ENCODE data around the gene C22orf15. TPM values are rescaled to one million over a fixed set of nuclear protein-coding genes. Genes with fewer than 3 reads are reported as not detected.

Gene C22orf15
- total RNA-seq, 1 donor from 2014 or later, result 0.32 TPM

- intact Hi-C loops (cut with micrococcal nuclease), result loop anchor here (1.0 kb wide), 1 partner anchor 13 kb away; the partner anchor contains the start of gene SMARCB1
Observed at GRCh38 chr22:23772649-23773473, 10.1 kb downstream of the C22orf15 start, which contains the start of gene MMP11. Gene MMP11, plus strand, starts transcription at chr22:23772849. Its CDS starts 22 bp downstream, at chr22:23772871.

GRCh38 chr22:23773483-23774113 lies 10.8 kb downstream of the C22orf15 start:
- intact Hi-C loops (cut with micrococcal nuclease), result no loop called here

GRCh38 chr22:23774114-23774921 lies 11.5 kb downstream of the C22orf15 start:
- intact Hi-C loops (cut with micrococcal nuclease), result no loop called here

DNA sequence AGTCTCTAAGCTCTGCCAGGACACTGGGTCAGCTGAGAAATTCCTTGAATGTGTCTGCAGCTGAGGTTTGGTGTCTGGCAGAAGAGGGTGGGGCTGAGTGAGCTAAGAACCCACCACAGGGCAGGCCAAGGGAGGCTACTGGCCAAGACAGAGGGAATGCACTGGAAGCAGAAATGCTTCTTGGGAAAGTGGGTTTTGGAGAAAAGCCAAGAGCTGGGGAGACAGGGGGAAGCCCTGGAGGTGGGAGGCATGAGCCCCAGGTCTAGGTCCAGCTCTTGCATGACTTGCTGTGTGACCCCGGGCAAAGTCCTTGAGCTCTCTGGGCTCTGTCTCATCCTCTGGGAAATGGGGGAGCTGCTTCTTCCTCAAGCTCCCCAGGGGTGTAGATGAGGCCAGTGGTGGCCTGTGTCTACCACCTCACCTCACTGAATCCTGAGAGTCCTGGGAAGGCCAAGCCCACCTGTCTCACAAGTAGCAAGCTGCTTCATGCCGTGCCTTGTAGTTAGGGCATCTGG lies 12.2 kb downstream of the C22orf15 start:
- intact Hi-C loops (cut with micrococcal nuclease), result no loop called here

DNA sequence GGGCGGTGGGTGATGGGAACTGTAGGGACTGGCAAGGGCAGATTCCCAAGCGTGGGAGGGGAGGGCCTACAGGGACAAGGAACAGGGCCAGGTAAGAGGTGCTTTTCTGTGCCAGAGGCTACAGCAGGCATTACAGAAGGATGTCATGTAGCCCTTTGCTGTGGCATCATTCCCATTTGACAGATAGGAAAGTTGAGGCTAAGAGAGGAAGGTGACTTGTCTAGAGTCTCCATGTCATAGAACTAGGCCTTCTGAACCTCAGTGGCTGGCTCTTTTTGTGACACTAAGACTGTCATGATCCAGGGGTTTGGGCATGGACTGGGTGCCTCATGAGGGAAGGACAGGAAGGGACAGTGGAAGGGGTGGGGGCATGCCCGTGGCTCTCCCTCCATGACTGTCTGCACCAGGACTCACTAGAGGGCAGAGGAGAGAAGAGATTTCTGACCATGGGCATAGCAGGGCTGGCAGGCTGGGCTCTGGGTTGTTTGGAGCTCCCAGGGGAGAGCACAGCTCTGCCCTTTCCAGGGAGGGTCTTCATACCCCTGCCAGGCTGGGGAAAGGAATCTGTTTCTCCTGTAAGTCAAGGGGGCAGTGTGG lies 13.1 kb downstream of the C22orf15 start:
- intact Hi-C loops (cut with micrococcal nuclease), result no loop called here

DNA sequence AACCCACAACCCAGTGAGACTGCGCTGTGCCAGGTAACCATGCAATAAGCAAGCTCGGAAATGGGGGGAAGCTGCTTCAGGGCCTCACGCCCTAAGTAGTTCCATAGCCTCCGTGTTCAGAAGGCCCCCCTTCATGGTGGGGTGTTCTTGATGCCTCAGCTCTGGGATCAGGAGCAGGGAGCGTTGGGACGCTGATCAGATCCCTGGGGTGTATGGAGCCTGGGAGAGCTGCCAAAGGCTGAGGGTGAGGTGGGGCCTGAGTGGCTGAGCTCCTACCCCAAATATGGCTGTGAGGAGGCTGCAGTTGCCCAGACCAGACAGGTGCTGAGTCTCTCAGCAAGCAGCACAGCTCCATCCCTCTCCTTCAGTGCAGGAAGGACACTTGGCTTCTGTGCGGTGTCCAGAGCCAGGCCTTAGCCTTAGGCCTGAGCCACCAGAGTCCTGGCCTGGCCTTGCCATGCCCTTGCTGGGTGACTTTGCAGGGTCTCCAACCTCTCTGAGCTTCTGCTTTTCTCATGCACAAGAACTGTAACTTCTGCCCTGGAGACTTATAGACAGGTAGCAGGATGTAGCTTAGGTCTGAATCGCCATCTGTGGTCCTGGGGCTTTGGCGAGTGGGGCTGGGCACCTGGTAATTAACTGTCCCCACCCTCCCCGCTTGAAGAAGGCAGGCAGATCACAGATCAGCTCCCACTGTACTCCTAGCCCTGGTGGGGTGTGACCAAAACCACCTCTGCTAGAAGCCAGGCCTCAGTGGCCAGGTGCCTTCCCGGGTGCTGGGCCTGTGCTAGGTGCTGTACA lies 15.2 kb downstream of the C22orf15 start:
- intact Hi-C loops (cut with micrococcal nuclease), result no loop called here

- intact Hi-C loops (cut with micrococcal nuclease), result no loop called here
Observed at GRCh38 chr22:23778577-23778900, 15.7 kb downstream of the C22orf15 start.

DNA sequence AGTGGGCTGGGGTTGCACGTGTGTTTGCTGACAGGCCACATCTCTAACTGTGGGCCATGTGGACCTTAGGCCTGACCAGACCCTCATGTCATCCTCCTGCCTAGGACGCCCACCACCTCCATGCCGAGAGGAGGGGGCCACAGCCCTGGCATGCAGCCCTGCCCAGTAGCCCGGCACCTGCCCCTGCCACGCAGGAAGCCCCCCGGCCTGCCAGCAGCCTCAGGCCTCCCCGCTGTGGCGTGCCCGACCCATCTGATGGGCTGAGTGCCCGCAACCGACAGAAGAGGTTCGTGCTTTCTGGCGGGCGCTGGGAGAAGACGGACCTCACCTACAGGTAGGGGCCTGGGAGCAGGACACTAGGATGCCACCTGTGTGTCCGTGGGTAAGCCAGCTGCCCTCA lies 16.3 kb downstream of the C22orf15 start:
- intact Hi-C loops (cut with micrococcal nuclease), result no loop called here

DNA sequence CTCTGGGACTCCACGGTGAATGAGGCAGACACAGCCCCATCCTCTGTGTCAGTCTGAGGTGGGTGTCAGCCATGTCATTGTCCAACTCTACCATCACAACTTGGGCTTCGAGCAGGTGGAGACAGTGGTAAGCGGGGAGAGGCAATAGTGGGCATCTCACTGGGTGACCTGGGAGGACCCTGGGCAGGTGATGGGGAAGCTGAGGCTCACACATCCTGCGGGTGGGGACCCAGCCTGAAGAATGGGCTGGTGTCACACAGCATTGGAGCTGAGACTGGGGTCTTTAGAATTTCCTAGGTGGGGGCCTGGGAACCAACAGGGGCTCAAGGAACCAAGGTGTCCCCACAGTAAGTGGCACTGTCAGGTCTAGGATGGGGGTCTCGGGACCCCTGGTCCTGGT lies 16.9 kb downstream of the C22orf15 start:
- intact Hi-C loops (cut with micrococcal nuclease), result no loop called here

DNA sequence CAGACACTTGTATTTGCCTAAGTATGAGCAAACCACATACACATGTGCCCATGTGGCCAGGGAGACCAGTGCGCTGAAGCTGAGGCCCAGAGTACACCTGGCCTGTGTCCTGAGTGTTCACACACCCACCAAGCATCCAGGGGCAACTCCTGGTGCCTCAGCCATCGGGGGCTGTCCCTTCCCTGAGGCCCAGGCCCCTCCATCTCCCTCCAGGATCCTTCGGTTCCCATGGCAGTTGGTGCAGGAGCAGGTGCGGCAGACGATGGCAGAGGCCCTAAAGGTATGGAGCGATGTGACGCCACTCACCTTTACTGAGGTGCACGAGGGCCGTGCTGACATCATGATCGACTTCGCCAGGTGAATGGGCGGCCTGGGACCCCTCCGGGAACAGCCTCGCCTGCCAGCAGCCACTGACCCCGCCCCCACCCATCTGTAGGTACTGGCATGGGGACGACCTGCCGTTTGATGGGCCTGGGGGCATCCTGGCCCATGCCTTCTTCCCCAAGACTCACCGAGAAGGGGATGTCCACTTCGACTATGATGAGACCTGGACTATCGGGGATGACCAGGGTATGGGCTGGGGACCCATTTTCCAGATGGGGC lies 17.5 kb downstream of the C22orf15 start:
- intact Hi-C loops (cut with micrococcal nuclease), result no loop called here

DNA sequence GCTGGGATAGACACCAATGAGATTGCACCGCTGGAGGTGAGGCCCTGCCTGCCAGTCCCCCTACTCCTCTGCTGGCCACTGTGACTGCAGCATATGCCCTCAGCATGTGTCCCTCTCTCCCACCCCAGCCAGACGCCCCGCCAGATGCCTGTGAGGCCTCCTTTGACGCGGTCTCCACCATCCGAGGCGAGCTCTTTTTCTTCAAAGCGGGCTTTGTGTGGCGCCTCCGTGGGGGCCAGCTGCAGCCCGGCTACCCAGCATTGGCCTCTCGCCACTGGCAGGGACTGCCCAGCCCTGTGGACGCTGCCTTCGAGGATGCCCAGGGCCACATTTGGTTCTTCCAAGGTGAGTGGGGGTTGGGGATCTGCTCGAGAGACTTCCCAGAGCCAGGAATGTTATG lies 18.3 kb downstream of the C22orf15 start:
- intact Hi-C loops (cut with micrococcal nuclease), result no loop called here

DNA sequence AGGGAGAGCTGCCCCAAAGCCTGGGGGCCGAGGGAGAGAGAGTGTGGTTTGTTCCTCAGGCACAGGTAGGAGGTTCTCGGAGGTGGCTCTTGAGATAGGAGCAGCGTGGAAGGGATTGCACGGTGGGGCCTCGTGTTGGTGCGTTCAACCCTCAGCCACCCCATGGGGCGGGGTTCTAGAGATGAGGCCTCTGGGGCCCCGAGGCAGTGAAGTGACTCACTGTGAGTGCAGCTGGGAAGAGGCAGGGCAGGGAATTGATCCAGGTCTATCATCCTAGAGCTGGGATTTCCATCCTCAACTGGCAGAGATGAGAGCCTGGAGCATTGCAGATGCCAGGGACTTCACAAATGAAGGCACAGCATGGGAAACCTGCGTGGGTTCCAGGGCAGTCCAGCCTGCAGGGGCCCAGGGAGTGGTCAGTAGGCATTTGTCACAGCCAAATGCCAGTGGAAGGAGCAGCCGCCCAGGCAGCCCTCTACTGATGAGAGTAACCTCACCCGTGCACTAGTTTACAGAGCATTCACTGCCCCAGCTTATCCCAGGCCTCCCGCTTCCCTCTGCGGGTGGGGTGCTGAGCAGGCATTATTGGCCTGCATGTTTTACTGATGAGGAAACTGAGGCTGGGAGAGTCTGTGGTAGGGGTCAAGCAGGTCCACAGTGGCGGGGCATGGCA lies 18.9 kb downstream of the C22orf15 start:
- intact Hi-C loops (cut with micrococcal nuclease), result no loop called here

GRCh38 chr22:23782252-23782651 lies 19.5 kb downstream of the C22orf15 start:
- intact Hi-C loops (cut with micrococcal nuclease), result no loop called here

GRCh38 chr22:23782703-23783102 lies 19.9 kb downstream of the C22orf15 start:
- intact Hi-C loops (cut with micrococcal nuclease), result no loop called here

DNA sequence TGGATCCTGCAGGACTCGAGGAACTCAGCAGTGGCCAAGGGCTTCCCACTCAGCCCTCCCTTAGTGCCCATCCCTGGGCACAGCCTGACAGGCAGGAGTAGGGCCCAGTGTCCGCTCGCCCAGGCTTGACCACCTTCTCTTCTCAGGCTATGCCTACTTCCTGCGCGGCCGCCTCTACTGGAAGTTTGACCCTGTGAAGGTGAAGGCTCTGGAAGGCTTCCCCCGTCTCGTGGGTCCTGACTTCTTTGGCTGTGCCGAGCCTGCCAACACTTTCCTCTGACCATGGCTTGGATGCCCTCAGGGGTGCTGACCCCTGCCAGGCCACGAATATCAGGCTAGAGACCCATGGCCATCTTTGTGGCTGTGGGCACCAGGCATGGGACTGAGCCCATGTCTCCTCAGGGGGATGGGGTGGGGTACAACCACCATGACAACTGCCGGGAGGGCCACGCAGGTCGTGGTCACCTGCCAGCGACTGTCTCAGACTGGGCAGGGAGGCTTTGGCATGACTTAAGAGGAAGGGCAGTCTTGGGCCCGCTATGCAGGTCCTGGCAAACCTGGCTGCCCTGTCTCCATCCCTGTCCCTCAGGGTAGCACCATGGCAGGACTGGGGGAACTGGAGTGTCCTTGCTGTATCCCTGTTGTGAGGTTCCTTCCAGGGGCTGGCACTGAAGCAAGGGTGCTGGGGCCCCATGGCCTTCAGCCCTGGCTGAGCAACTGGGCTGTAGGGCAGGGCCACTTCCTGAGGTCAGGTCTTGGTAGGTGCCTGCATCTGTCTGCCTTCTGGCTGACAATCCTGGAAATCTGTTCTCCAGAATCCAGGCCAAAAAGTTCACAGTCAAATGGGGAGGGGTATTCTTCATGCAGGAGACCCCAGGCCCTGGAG lies 20.7 kb downstream of the C22orf15 start:
- intact Hi-C loops (cut with micrococcal nuclease), result no loop called here

DNA sequence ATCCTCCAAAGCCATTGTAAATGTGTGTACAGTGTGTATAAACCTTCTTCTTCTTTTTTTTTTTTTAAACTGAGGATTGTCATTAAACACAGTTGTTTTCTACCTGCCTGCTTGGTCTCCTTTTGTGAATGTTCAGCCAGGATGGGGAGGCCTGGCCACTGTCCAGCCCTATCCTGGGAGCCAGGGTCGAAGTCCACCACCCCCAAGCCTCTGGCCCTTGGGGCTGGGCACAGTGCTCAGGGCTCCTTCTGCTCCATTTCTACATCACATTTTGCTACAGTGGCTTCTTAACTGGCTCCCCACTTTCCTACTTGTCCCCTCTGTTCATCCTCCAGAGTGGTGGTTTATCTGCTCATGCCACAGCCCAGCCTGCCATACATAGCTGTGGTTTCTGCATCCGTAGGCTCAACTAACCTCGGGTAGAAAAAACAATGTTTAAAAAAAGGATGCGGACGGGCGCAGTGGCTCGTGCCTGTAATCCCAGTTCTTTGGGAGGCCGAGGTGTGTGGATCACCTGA lies 21.5 kb downstream of the C22orf15 start:
- intact Hi-C loops (cut with micrococcal nuclease), result no loop called here

GRCh38 chr22:23786261-23786710 lies 23.5 kb downstream of the C22orf15 start:
- intact Hi-C loops (cut with micrococcal nuclease), result loop anchor here (1.0 to 2.0 kb wide), 3 partner anchors 14 to 225 kb away; partner anchors contain the start of genes CABIN1 and MMP11
